ENCODE results near the gene ZNF329.

The ZNF329 gene

GRCh38 chr19:58118979-58119733, 31.4 kb downstream of the ZNF329 start:
- no peaks in the 10 kb centered on the region for H3K4me1 ChIP-seq (ENCODE audit: insufficient read depth, low read length, poor library complexity, severe bottlenecking)
- H3K9me3 ChIP-seq (ENCODE audit: insufficient read depth, low read depth, low read length), result peaks cover 39% of the 10 kb centered on the region; the same call in 1 of the 2 replicates

GRCh38 chr19:58117841-58118575, 32.6 kb downstream of the ZNF329 start:
- H3K9me3 ChIP-seq (ENCODE audit: insufficient read depth, low read depth, low read length), result peaks cover 33% of the 10 kb centered on the region; the same call in 1 of the 2 replicates
- no peak overlapping the region for H3K4me3 ChIP-seq (ENCODE audit: low read length, poor library complexity, severe bottlenecking)
- TF ChIP-seq EZH2phosphoT487 (IDR thresholded peaks at IDR 0.05; ENCODE audit: borderline replicate concordance) (no peak), CTCF (conservative IDR thresholded peaks at IDR 0.05; ENCODE audit: low read length) (no peak)
- no peak overlapping the region for H2AFZ ChIP-seq (ENCODE audit: low read length)
- H3K4me1 ChIP-seq (ENCODE audit: insufficient read depth, low read length, poor library complexity, severe bottlenecking), result no peaks in the 10 kb centered on the region
- H3F3A ChIP-seq (ENCODE audit: low read depth), result no peaks in the 10 kb centered on the region
- no peaks in the 10 kb centered on the region for H3K9me2 ChIP-seq (replicated peaks; ENCODE audit: low read depth, low read length)
- no peaks in the 10 kb centered on the region for H3K27me3 ChIP-seq (ENCODE audit: insufficient read depth, low read length, poor library complexity, severe bottlenecking)
- H3K4me2 ChIP-seq (ENCODE audit: low read depth, low read length, poor library complexity, severe bottlenecking), result no peak overlapping the region
- no peak overlapping the region for H3K9ac ChIP-seq (ENCODE audit: low read depth, low read length, poor library complexity, severe bottlenecking)
- no peaks in the 10 kb centered on the region for H3K36me3 ChIP-seq (ENCODE audit: insufficient read depth, low read length)
- H4K20me1 ChIP-seq (ENCODE audit: insufficient read depth, low read length, poor library complexity, severe bottlenecking), result no peaks in the 10 kb centered on the region
- H3K79me2 ChIP-seq (ENCODE audit: insufficient read depth, low read length), result no peaks in the 10 kb centered on the region

More at GRCh38 chr19:58118979-58119733, 31.4 kb downstream of the ZNF329 start:
- H3K9me2 ChIP-seq (replicated peaks; ENCODE audit: low read depth, low read length), result no peaks in the 10 kb centered on the region
- no peak overlapping the region for H3K4me2 ChIP-seq (ENCODE audit: low read depth, low read length, poor library complexity, severe bottlenecking)
- H3K36me3 ChIP-seq (ENCODE audit: insufficient read depth, low read length), result no peaks in the 10 kb centered on the region
- H3K4me3 ChIP-seq (ENCODE audit: low read length, poor library complexity, severe bottlenecking), result no peak overlapping the region
- no peak overlapping the region for H2AFZ ChIP-seq (ENCODE audit: low read length)
- no peak overlapping the region for H3K9ac ChIP-seq (ENCODE audit: low read depth, low read length, poor library complexity, severe bottlenecking)
- no peaks in the 10 kb centered on the region for H3K27me3 ChIP-seq (ENCODE audit: insufficient read depth, low read length, poor library complexity, severe bottlenecking)
- no peaks in the 10 kb centered on the region for H3K79me2 ChIP-seq (ENCODE audit: insufficient read depth, low read length)
- H4K20me1 ChIP-seq (ENCODE audit: insufficient read depth, low read length, poor library complexity, severe bottlenecking), result no peaks in the 10 kb centered on the region
- H3F3A ChIP-seq (ENCODE audit: low read depth), result no peaks in the 10 kb centered on the region
- TF ChIP-seq CTCF (conservative IDR thresholded peaks at IDR 0.05; ENCODE audit: low read length) (no peak), EZH2phosphoT487 (IDR thresholded peaks at IDR 0.05; ENCODE audit: borderline replicate concordance) (no peak)

GRCh38 chr19:58108546-58108817, 42.1 kb downstream of the ZNF329 start:
- Histone ChIP-seq H3K4me1 (ENCODE audit: insufficient read depth, low read length, poor library complexity, severe bottlenecking) (no peaks in the 10 kb centered on the region), H3K9ac (ENCODE audit: low read depth, low read length, poor library complexity, severe bottlenecking) (no peak overlapping the region), H3K27me3 (ENCODE audit: insufficient read depth, low read length, poor library complexity, severe bottlenecking) (no peaks in the 10 kb centered on the region), H3K4me3 (ENCODE audit: low read length, poor library complexity, severe bottlenecking) (no peak overlapping the region), H3K4me2 (ENCODE audit: low read depth, low read length, poor library complexity, severe bottlenecking) (no peak overlapping the region), H2AFZ (ENCODE audit: low read length) (no peak overlapping the region), H3K79me2 (ENCODE audit: insufficient read depth, low read length) (no peaks in the 10 kb centered on the region), H3K9me3 (ENCODE audit: insufficient read depth, low read depth, low read length) (peaks cover 52% of the 10 kb centered on the region; the same call in 1 of the 2 replicates), H3F3A (ENCODE audit: low read depth) (no peaks in the 10 kb centered on the region), H3K9me2 (replicated peaks; ENCODE audit: low read depth, low read length) (no peaks in the 10 kb centered on the region), H4K20me1 (ENCODE audit: insufficient read depth, low read length, poor library complexity, severe bottlenecking) (no peaks in the 10 kb centered on the region), H3K36me3 (ENCODE audit: insufficient read depth, low read length) (no peaks in the 10 kb centered on the region)
- TF ChIP-seq CTCF (conservative IDR thresholded peaks at IDR 0.05; ENCODE audit: low read length), result no peak
- no peak for TF ChIP-seq EZH2phosphoT487 (IDR thresholded peaks at IDR 0.05; ENCODE audit: borderline replicate concordance)
